Muscle of back (tissue), 11 donors: ENCODE results near the gene ARL15. TPM values are rescaled to one million over a fixed set of nuclear protein-coding genes. Genes with fewer than 3 reads are reported as not detected.
"Not testable (repeated sequence)": the region's sequence is repeated elsewhere in the genome, so short reads cannot be mapped to it uniquely, and the experiment has no call there.

Experiments used
- DNase-seq, 3 donors: peaks; one replicate each; pipeline versions ENCODE4 v3.0.0 to v3.0.0-alpha.2; 2013
- polyA plus RNA-seq, 10 donors: library from polyadenylated mRNA; unstranded; fragments of 120-200 nt; gene quantifications; one replicate each; pipeline ENCODE4 v1.2.1, GENCODE V29; 2013; ENCODE audit not compliant: insufficient read length in 10 of 10

The ARL15 gene
- polyA plus RNA-seq, 10 donors = 22.5 to 30.3 (median 27.3) TPM

DNA sequence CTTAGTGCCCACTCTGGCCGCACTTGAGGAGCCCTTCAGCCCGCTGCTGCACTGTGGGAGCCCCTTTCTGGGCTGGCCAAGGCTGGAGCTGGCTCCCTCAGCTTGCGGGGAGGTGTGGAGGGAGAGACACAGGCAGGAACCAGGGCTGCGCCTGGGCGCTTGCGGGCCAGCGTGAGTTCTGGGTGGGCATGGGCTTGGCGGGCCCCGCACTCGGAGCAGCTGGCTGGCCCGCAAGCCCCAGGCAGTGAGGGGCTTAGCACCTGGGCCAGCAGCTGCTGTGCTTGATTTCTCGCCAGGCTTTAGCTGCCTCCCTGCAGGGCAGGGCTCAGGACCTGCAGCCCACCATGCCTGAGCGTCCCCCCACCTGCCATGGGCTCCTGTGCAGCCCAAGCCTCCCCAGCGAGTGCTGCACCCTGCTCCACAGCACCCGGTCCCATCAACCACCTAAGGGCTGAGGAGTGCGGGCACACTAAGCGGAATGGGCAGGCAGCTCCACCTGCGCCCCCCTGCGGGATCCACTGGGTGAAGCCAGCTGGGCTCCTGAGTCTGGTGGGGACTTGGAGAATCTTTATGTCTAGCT, 473.4 kb downstream of the ARL15 start:
- not testable (repeated sequence) for DNase-seq

DNA sequence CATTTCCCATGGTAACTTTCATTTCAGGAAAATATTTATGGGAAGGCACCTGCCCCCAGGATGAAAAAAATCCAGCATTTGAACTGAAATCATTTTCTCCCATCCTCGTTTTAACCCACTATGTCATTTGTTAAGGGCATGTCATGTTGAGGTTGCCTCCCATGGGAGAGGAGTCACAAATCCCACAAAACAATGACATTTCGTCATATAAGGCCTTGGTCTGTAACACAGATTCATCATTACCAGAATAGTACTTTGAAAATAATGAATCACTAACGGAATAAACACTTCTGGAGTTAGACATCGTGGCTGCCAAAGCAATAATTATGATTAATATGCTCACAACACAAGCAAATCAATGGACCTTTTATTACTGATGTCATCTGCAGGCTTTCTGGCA, 475.9 kb downstream of the ARL15 start:
- no peak for DNase-seq

Other genes with a start within 250 kb of the ARL15 start
- 100 to 1,000 TPM in 9 of 10 donors, 10 to 100 TPM in 1; 72.3 to 178 (median 126) TPM for gene HSPB3, start 145.1 kb upstream of the ARL15 start, polyA plus RNA-seq
- gene SNX18, start 207.2 kb upstream of the ARL15 start, polyA plus RNA-seq = 10 to 100 TPM; 27.1 to 40.3 (median 34.6) TPM